Nucleus accumbens (tissue), 56 donors: ENCODE data around the gene ZKSCAN2.

ENCODE experiments used
- DNase-seq, 56 donors: peaks; one replicate each; lab custom pipeline; 2025; lab: John Stamatoyannopoulos, UW

Gene ZKSCAN2

DNA sequence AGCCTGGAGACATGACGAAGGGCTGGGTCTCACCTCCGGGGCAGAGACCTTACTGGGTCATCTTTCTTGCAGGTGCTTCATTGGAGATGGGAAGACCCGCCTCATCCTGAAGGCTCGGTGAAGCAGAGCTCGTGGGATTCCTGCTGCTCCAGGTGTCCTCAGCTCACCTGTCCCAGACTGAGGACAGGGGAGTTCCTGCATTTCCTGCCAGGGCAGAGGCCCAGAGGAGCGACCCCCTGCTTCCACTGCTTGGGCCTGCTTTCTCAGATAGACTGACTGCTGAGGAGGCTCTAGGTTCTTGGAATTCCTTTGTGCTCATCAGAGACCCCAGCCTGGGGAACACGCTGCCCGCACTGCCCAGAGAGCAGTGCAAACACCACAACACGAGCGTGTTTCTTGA is 29.3 kb downstream of the ZKSCAN2 start:
- no peak for DNase-seq

DNA sequence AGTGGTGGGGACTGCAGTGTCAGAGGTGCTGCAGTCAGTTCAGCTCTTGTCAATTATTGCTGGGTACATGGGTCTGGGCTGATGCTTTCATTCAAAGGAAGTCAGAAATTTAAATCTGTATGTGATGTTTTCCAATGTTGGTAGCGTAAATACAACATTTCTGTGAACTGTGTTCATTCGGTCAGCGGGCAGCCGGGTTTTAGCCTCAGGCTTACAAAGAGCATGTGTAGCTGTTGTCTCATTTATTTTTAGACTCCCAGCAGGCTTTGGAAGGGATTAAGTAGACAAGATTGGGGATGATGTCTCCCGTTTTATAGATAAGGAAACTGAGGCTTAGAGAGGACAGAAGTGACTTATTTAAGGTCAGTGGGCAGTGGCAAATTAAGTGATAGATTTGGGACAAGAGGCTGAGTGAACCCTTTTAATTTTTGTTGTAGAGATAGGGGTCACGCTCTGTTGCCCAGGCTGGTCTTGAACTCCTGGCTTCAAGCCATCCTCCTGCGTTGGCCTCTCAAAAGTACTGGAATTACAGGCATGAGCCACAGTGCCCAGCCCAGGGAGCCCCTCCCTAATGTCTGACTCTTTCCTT is 32.8 kb downstream of the ZKSCAN2 start:
- DNase-seq: no peak

DNA sequence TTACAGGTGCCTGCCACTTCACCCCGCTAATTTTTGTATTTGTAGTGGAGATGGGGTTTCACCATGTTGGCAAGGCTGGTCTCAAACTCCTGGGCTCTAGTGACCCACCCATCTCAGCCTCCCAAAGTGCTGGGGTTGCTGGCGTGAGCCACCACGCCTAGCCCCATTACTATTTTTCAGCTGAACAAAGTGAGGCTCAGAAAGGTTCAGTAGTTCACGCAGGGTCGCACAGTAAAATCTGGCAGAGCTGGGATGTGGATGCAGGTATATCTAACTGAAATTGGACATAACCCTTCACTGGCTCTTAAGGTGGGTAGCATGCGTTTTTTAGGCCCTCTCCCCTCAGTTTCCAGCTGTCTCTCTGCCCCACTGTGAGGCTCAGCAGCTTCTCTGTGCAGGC is 33.7 kb downstream of the ZKSCAN2 start:
- DNase-seq: no peak

GRCh38 chr16:25222959-25223358 is 34.7 kb downstream of the ZKSCAN2 start:
- no peak for DNase-seq

DNA sequence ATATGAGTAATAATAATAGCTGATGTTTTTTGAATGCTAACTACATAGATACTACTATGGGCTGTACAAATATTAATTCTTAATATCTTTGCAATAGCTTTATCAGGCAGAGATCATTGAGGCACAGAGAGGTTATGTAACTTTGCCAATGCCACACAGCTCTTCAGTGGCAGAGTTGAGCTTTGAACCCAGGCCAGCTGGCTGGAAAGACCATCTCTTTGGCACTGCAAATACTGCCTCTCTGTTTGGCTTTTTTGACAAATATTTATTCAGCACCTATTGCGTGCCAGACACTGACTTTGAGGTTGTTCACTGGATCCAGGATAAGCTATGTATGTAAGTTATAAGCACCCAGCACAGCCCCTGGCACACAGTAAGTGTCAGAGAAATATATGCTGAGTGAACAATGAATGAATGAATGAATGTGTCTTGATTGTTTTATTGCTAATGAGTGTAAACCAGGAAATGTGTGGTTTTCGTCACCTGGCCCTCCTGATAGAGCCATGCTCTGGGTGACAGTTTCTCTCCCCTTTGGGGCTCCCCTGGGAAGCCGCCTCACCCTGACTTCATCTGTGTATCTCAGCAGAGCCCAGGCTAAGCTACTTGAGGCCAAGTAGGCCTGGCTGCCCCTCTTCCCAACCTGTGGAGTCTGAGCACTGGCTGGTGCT is 38.4 kb downstream of the ZKSCAN2 start:
- no peak for DNase-seq

- no peak for DNase-seq
Measured at GRCh38 chr16:25217921-25218320, 39.7 kb downstream of the ZKSCAN2 start.

DNA sequence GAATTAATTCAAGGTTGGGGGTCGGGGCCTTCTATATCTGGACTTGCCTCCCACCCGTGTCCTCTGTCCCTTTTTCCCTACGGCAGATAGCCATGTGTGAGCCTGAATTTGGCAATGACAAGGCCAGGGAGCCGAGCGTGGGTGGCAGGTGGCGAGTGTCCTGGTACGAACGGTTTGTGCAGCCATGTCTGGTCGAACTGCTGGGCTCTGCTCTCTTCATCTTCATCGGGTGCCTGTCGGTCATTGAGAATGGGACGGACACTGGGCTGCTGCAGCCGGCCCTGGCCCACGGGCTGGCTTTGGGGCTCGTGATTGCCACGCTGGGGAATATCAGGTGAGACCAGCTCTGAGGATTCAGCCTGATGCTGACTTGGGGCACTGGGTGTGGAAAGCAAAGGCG is 40.5 kb downstream of the ZKSCAN2 start:
- DNase-seq: no peak

- DNase-seq: no peak
Measured at GRCh38 chr16:25213709-25214397, 43.8 kb downstream of the ZKSCAN2 start.

DNA sequence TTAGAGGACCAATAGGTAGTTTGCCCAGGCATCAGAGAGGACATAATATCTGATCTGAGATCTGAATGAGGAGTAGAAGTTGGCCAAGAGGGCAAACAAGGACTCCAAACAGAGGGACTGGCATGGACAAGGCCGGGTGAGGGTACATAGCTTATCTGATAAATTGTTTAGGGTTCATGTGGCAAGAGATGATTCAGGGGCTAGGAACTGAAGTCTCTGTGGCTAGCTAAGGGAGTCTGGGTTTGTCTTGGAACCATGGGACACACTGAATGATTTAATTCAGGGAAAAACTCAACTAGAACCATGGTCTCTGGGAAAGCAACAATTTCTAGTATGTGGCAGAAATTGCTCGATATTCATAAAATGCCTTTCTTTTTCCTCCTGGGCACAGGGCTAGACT is 45.0 kb downstream of the ZKSCAN2 start:
- DNase-seq: no peak

- DNase-seq: no peak
Measured at GRCh38 chr16:25210758-25211157, 46.9 kb downstream of the ZKSCAN2 start.

DNA sequence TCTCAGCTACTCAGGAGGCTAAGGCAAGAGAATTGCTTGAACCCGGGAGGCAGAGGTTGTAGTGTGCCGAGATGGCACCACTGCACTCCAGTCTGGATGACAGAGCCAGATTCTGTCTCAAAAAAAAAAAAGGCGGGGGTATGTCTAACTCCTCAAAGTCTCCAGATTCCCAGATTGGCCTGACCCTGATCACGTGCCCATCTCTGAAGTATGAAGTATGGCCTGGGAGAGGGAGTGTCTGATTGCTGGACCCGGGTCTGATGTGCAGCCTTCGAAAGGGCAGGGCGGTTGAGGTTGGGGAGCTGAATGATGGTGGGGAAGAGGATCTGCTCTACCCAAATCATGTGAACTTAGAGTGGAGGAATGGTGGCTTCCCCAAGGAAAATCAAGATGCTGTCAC is 58.2 kb downstream of the ZKSCAN2 start:
- DNase-seq: no peak

- no peak for DNase-seq
Measured at GRCh38 chr16:25198021-25198420, 59.6 kb downstream of the ZKSCAN2 start.

DNA sequence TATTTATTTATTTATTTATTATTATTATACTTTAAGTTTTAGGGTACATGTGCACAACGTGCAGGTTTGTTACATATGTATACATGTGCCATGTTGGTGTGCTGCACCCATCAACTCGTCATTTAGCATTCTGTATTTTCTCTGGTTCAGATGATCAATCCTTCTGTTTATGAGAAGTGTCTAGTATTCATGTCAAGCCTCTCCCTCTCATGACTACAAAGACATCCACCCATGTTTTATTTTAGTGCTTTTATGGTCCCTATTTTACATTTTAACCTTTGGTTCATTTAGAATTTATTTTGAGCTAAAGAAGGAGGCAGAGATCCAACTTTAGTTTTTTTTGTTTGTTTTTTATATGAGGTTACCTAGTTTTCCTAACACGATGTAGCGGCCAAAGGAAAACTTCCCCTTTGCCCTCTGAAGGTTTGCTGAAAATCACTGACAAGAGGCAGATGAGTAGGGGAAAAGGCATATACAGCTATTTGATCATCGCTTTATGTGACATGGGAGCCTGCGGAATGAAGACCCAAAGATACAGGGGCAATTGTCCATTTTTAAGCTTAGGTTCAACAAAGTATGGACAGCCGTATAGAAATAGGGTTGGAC is 63.3 kb downstream of the ZKSCAN2 start:
- no peak for DNase-seq

DNA sequence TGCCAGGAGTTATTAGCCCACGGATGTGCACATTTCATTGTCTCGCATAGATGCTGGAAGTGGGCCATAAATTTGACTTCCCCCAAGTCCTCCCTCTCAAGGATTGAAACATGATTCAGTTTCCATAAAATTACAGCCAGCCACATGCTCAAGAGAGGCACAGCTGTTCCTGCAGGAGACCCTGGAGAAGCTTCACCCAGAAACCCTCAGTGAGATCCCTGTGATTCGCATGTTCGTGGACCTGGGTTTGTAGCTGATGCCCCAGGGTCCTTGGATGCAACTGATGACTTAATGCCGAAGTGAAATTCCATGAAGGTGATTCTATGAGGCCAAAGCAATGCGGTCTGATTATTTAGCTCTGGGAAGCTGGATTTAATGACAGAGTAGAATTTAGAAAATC is 65.5 kb downstream of the ZKSCAN2 start:
- no peak for DNase-seq

DNA sequence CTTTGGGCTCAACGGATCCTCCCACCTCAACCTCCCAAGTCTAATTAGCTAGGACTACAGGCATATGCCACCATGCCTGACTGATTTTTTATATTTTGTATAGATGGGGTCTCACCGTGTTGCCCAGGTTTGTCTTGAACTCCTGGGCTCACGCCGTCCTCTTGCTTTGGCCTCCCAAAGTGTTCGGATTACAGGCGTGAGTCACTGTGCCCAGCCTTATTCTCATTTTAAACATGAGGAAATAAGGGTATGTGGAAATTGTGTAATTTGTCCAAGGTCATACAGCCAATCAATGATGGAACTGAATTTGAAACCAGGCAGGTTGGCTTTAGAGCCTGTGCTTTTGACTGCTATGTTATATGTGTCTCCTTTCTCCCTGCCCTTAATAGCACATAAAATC is 68.3 kb downstream of the ZKSCAN2 start:
- no peak for DNase-seq

GRCh38 chr16:25187491-25187795 is 70.2 kb downstream of the ZKSCAN2 start:
- no peak for DNase-seq
